Measurements from ENCODE around the gene SH3PXD2A.

DNA sequence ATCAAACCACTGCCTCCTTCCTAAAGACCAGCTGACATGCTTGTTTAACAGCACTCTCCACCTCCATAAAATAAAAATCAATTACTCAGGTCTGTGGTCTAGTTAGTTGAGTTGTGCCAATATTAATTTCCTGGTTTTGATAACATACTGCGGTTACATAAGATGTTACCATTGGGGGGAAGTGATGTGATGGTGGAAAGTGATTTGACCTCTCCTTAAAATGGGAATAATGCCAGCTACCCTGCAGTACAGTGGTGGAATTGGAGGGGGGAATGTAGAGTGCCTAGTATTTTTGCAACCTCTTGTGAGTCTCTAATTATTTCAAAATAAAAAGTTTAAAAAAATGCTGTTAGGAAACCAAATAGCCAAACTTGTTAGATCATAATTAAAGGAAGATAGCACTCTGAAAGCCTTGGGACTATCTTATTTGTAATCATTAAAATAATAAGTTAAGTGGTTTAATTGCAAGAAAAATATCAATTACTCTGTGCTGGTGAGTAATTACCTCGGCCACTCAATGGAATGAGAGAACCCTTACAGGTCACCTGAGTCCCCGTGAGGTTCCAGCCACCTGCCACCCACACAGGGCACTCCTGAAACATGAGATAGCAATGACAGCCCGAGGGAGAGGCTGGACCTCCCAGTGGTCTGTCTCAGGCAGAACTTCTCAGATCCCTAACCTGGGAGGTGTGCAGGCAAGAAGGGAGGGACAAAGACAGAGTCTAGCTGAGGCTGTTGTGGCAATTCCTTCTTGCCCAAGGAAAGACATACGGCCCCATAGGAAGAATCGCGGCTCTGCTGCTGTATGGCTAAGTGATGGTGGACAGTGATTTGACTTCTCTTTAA, 94.1 kb downstream of the SH3PXD2A start:
- TF ChIP-seq, protein P1, sequence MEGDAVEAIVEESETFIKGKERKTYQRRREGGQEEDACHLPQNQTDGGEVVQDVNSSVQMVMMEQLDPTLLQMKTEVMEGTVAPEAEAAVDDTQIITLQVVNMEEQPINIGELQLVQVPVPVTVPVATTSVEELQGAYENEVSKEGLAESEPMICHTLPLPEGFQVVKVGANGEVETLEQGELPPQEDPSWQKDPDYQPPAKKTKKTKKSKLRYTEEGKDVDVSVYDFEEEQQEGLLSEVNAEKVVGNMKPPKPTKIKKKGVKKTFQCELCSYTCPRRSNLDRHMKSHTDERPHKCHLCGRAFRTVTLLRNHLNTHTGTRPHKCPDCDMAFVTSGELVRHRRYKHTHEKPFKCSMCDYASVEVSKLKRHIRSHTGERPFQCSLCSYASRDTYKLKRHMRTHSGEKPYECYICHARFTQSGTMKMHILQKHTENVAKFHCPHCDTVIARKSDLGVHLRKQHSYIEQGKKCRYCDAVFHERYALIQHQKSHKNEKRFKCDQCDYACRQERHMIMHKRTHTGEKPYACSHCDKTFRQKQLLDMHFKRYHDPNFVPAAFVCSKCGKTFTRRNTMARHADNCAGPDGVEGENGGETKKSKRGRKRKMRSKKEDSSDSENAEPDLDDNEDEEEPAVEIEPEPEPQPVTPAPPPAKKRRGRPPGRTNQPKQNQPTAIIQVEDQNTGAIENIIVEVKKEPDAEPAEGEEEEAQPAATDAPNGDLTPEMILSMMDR (IDR thresholded peaks at IDR 0.05): peak in 1 of 6 experiments; percentile 13
- no peak for TF ChIP-seq POLR2A (IDR thresholded peaks at IDR 0.05)

Data from adrenal gland (tissue), 5 donors.